GM19324 (cell line): ENCODE measurements around the gene ACBD4.

Experiments
- ATAC-seq: cut with Tn5 transposase; IDR thresholded peaks from one replicate; pipeline ENCODE4 v1.9.1; 2021; ENCODE audit warnings: mild to moderate bottlenecking, moderate library complexity; ENCODE audit not compliant: unreplicated experiment, low FRiP score

Gene ACBD4

GRCh38 chr17:45149669-45150664 lies 14.5 kb downstream of the ACBD4 start:
- ATAC-seq: no peak

- no peak for ATAC-seq
Observed at GRCh38 chr17:45150911-45151809, 15.7 kb downstream of the ACBD4 start.

- no peak for ATAC-seq
Observed at GRCh38 chr17:45155029-45155428, 19.5 kb downstream of the ACBD4 start.

GRCh38 chr17:45155483-45155882 lies 20.0 kb downstream of the ACBD4 start:
- ATAC-seq: no peak

GRCh38 chr17:45156242-45156641 lies 20.8 kb downstream of the ACBD4 start:
- ATAC-seq: no peak

- ATAC-seq: peak; percentile 26
Observed at GRCh38 chr17:45160447-45161287, 25.2 kb downstream of the ACBD4 start.

- peak; percentile 91 for ATAC-seq
Observed at GRCh38 chr17:45161288-45162024, 26.0 kb downstream of the ACBD4 start, which contains the start of gene HEXIM2. HEXIM2 (plus strand) TSS chr17:45161875; CDS start chr17:45162794, 919 bp downstream.

- no peak for ATAC-seq
Observed at GRCh38 chr17:45162025-45162687, 26.7 kb downstream of the ACBD4 start.

- ATAC-seq: no peak
Observed at GRCh38 chr17:45164734-45165269, 29.3 kb downstream of the ACBD4 start.

GRCh38 chr17:45168991-45169752 lies 33.7 kb downstream of the ACBD4 start:
- no peak for ATAC-seq

- no peak for ATAC-seq
Observed at GRCh38 chr17:45170280-45170930, 34.9 kb downstream of the ACBD4 start.

GRCh38 chr17:45170931-45171337 lies 35.4 kb downstream of the ACBD4 start:
- no peak for ATAC-seq

- ATAC-seq: no peak
Observed at GRCh38 chr17:45171338-45172231, 36.1 kb downstream of the ACBD4 start.

- no peak for ATAC-seq
Observed at GRCh38 chr17:45172232-45172540, 36.7 kb downstream of the ACBD4 start.

- ATAC-seq: peak; percentile 51
Observed at GRCh38 chr17:45172541-45173286, 37.2 kb downstream of the ACBD4 start.

- ATAC-seq: no peak
Observed at GRCh38 chr17:45175759-45176115, 40.2 kb downstream of the ACBD4 start.
